Esophagus squamous epithelium (tissue), 4 donors: ENCODE measurements around the gene METTL6.

Source experiments
- POLR2A ChIP-seq, 4 donors: fragments of 450-650 bp; IDR thresholded peaks; one replicate each; pipeline ENCODE4 v1.6.1; 2017; ENCODE audit warnings: antibody characterized with exemption in 4 of 4, mild to moderate bottlenecking in 4 of 4, moderate library complexity in 3 of 4
- TF ChIP-seq, protein P1 (sequence below), 6 experiments: fragments of 450-650 bp in 4 of 6; fragments of 200-600 bp in 2 of 6; sonication (generic) in 2 of 6; IDR thresholded peaks; one replicate each; pipeline ENCODE4 v1.5.1; 2016 to 2019; ENCODE audit warnings: antibody characterized with exemption in 6 of 6, mild to moderate bottlenecking in 4 of 6, moderate library complexity in 4 of 6

- TF ChIP-seq POLR2A (IDR thresholded peaks at IDR 0.05) = no peak
- TF ChIP-seq, protein P1, sequence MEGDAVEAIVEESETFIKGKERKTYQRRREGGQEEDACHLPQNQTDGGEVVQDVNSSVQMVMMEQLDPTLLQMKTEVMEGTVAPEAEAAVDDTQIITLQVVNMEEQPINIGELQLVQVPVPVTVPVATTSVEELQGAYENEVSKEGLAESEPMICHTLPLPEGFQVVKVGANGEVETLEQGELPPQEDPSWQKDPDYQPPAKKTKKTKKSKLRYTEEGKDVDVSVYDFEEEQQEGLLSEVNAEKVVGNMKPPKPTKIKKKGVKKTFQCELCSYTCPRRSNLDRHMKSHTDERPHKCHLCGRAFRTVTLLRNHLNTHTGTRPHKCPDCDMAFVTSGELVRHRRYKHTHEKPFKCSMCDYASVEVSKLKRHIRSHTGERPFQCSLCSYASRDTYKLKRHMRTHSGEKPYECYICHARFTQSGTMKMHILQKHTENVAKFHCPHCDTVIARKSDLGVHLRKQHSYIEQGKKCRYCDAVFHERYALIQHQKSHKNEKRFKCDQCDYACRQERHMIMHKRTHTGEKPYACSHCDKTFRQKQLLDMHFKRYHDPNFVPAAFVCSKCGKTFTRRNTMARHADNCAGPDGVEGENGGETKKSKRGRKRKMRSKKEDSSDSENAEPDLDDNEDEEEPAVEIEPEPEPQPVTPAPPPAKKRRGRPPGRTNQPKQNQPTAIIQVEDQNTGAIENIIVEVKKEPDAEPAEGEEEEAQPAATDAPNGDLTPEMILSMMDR (IDR thresholded peaks at IDR 0.05) = no peak
Observed at GRCh38 chr3:15380980-15381890, 46.1 kb downstream of the METTL6 start.
